GM19463 (cell line): ENCODE results near the gene PTPN5.
A peak's percentile ranks its signal among the peaks of the same experiment; 100 is the strongest.
"Not testable (repeated sequence)": the region's sequence is repeated elsewhere in the genome, so short reads cannot be mapped to it uniquely, and the experiment has no call there.

ENCODE experiments used
- ATAC-seq: cut with Tn5 transposase; IDR thresholded peaks from one replicate; pipeline ENCODE4 v1.9.1; 2021; ENCODE audit warnings: mild to moderate bottlenecking, moderate library complexity; ENCODE audit not compliant: unreplicated experiment

The PTPN5 gene

GRCh38 chr11:18791207-18791968, at the start of gene PTPN5:
PTPN5 (minus strand) TSS chr11:18791798; CDS start chr11:18771958, 19,840 bp downstream.
- ATAC-seq, result no peak

DNA sequence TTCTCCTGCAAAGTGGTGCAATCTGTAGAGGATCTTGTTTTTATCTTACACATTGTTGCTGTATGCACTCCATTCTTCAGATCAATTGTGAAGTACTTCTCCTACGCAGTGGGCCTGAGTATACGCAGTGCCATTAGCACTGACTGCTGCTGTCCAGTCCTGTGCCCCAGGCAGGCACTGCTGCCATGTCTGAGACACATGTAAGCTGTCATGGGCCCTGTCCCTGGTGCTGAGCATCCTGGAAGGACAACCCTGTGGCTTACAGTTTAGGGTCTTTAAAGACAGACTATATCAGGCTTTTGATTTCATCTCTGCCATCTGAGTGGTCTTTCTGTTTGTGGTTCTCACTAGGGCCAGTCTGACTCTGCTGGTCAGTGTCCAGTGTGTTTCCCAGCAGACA, 44.8 kb upstream of the PTPN5 start:
- ATAC-seq, result no peak

DNA sequence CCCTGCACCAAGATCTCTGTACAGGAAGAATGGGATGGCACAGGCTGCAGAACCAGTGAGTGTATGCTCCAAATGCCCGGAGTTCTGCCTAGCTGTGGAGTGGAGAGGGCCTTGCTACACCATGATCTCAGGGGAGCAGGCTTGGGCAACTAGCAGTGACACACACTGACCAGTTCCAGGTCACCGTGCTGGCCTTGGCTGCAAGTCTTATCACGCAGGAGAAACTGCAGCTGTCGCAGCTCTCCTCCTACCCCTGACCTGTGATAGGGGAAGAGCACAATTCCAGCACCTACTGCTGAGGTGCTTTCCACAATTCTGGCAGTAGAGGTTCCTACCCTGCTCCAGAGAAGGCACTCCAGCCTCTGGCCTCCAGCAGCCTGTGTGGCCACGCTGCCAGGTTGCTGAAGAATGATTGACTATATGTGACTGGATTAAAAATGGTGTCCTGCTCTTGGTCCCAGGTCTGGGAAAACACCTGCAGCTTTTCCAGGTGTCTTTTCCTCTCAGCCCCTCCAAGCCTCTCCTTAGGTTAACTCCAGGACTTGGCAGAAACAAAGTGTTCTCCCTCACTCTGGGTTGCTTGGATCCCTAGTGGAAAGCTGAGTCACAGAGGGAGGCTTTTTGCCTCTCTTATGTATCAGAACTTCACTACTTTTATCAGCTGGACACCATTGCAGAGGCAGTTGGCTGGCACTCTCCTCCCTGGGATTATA, 43.3 kb upstream of the PTPN5 start:
- ATAC-seq, result no peak

DNA sequence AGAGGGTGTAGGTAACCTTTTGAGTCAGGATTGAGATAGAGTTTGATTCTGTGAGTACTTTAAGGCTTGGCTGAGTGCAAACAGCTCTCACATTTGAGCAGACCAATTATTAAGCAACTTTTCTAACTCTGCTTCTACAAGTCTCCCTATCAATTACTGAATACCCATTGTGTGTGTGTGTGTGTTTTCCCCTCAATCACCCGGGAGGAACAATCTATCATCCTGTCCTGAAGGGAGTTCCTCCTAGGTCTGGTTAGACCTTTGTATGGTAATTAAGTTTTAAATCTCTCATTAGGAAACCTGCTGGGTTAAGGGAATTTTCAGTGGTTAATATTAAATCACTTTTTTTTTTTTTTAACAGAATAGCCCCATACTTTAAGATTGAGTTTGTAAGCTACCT, 28.6 kb upstream of the PTPN5 start:
- ATAC-seq, result not testable (repeated sequence)

DNA sequence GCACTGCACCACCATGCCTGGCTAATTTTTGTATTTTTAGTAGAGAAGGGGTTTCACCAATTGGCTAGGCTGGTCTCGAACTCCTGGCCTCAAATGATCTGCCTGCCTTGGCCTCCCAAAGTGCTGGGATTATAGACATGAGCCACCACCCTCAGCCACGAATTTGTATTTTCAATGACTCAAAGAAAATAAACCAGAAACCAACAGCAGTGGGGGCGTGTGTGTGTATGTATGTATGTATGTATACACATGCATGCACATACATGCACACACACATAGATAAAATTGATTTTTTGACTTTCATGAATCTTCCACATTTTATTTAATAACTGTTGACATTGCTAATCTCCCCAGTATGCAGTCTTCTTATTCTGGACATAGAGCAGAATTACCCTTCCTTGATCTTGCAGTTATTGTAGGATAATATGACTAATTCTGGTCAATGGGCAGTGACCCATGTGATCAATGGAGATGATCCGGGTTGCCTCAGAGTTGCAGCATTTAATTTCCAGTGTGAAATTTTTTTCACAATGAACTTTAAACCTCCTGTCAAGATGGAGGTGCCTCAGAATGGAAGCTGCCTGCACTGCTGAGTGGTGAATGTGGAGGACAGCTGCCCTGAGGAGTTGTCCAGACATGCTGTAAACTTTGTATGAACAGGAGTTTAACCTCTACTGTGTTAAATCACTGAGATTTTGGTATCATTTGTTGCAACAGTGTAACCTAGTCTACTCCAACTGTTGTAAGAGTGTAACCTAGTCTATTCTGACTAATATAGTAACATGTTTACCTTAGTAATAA, 12.8 kb upstream of the PTPN5 start:
- ATAC-seq, result no peak

DNA sequence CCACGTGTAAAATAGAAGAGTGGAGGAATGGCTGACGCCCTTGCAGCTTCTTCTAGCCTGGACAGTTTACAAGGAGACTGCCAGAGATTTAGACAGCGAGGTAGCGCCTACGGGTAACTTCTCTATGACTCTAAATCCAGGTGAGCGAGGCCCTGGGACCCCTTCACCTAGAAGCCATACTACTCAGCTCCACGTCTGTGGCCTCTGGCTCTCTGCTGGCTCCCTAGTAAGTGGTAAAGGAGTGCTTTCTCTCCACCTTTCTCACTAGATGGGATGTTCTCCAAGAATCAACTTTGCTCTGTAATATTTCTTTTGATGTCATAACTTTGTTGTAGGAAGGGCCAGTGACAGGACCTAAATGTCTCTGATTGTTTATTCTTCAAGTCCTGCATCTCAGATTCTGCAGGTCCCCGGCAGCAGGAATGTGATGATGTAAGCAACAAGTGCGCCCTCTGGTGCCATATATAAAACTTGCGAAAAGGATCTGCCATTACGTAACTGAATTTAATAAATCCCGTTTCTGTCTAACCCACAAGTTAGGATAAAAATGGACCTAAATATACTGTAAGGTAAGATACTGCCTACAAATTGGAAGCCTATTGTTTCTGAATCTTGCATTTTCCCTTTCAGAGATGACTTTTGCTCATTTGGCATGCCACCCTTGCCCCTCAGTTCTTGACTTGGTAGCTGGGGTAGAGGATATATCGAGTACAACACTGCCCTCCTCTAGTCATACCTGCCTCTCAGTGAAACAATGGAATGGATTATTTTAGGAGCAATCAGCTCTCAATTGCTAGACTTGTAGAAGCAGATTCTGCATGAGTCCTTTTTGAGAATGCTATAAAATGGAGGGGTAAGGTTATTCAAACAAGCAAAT, 11.0 kb upstream of the PTPN5 start:
- no peak for ATAC-seq

- no peak for ATAC-seq
These were observed 7.3 kb upstream of the PTPN5 start for GRCh38 chr11:18798799-18799469.

- ATAC-seq, result no peak
These were observed 3.4 kb upstream of the PTPN5 start for GRCh38 chr11:18794956-18795355.

- ATAC-seq, result no peak
These were observed 1.2 kb upstream of the PTPN5 start for GRCh38 chr11:18792827-18793226.

GRCh38 chr11:18791969-18792628, 501 bp upstream of the PTPN5 start:
- no peak for ATAC-seq

DNA sequence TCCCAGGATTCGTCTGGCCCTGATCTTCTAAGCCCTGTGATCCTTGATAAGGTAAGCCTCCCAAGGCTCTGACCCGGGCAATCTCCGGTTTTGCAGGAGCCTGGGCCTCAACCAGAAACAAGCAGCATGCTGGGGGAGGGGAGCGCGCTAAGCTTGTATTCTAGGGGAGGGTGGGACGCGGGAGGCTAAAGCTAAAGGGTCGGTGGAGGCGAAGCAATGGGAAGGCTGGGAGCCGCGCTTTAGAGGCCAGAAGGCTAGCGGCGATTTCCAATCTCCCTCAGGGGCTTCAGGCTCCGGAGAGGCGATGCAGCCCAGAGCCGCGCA, 753 bp downstream of the PTPN5 start:
- no peak for ATAC-seq

- no peak for ATAC-seq
These were observed 1.7 kb downstream of the PTPN5 start for GRCh38 chr11:18789942-18790341.

DNA sequence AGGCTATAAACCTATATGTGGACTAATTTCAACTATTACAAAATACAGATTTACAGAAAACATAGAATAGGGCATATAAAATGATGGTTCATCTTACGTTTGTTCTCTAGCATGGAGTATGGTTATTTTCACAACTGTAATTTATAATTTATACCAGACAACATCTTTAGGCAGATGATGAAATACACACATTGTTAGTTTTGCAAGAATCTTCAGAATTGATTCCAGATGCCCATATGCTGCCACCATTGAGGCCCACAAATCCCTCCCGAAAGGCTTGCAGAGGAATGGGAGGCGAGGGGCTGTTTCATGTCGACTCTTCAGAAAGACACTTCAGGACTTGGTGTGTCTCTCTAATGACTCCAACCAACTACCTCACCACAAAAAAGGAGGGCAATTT, 6.2 kb downstream of the PTPN5 start:
- no peak for ATAC-seq

- no peak for ATAC-seq
These were observed 10.7 kb downstream of the PTPN5 start for GRCh38 chr11:18780896-18781295.

GRCh38 chr11:18780329-18780728, 11.3 kb downstream of the PTPN5 start:
- no peak for ATAC-seq

DNA sequence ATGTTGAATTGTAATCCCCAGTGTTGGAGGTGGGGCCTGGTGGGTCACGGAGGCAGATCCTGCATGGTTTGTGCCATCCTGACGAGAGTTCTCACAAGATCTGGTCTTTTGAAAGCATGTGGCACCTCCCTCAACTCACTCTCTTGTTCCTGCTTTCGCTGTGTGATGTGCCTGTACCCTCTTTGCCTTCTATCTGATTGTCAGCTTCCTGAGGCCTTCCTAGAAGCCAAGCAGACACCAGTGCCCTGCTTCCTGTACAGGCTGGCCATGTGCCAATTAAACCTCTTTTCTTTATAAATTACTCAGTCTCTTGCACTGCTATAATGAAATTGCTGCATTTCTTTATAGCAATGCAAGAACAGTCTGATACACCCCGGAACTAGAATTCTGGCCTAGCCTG, 13.1 kb downstream of the PTPN5 start:
- no peak for ATAC-seq

DNA sequence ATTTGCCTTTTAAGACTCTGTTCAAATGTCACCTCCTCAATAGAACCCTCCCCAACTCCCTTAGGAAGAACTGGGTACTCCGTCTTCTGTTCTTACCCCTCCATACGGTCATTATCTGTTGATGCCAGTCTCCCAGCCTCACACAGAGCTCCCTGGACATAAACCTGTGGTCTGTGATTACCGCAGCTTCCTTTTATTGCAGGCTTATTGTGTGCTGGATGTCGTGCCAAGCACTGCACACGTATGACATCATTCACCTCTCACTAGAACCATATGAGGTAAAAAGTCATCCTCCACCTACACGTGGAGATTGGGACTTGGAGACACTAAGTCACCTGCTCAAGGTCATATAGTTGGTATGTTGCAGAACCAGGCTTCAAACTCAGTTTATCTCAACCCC, 15.3 kb downstream of the PTPN5 start:
- no peak for ATAC-seq

GRCh38 chr11:18775492-18776292, 15.9 kb downstream of the PTPN5 start:
- peak; percentile 83 for ATAC-seq

- ATAC-seq, result no peak
These were observed 16.8 kb downstream of the PTPN5 start for GRCh38 chr11:18774801-18775200.
